Measurements from ENCODE around the gene CRADD.

GRCh38 chr12:93753838-93754429, 76.8 kb downstream of the CRADD start:
- TF ChIP-seq ZBTB7A (IDR thresholded peaks at IDR 0.05; ENCODE audit: low read depth) (no peak), RAD21 (IDR thresholded peaks at IDR 0.05; ENCODE audit: low read depth) (no peak), MAX (IDR thresholded peaks at IDR 0.05) (no peak), CEBPB (IDR thresholded peaks at IDR 0.05) (no peak), TEAD4 (IDR thresholded peaks at IDR 0.05) (no peak)
